MV-4-11 (cell line): Measurements from ENCODE around the gene PEAK3.

ENCODE experiments used
- DNase-seq: peaks from one replicate; lab custom pipeline; 2025; lab: John Stamatoyannopoulos, UW

PEAK3 gene

GRCh38 chr19:2315121-2315817, 33.3 kb upstream of the PEAK3 start:
- DNase-seq: no peak

- DNase-seq: no peak
These were observed 31.0 kb upstream of the PEAK3 start for GRCh38 chr19:2312820-2313501.

GRCh38 chr19:2311093-2311492, 29.1 kb upstream of the PEAK3 start:
- DNase-seq: no peak

GRCh38 chr19:2309734-2310362, 27.9 kb upstream of the PEAK3 start:
- no peak for DNase-seq

- DNase-seq: no peak
These were observed 26.2 kb upstream of the PEAK3 start, which contains the start of gene LINGO3 for GRCh38 chr19:2308114-2308556. TSS of gene LINGO3 (minus strand) at chr19:2308154. CDS start at chr19:2291776, 16,378 bp downstream.

DNA sequence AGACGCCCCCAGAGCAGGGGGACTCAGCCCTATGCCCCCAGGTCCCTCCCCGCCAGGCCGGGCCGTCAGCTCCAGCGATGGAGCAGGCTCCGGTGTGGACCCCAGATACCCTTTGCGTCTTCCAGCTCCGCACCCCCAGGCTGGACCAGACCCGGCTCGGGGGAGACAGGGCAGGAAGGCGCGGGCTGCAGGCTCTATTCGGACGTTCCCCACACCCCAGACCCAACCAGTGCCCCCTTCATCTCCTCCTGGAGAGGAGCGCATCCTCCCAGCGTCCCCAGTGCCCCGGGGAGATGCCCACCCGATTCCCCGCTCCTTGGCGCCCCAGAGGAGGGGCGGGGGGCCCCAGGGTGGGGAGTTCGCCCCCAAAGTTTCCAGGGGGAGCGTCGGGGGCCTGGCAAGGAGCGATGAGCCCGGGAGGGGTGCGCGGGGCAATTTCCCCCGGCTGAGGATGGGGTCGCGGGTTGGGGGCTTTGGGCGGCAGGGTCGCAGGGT, 25.6 kb upstream of the PEAK3 start:
- no peak for DNase-seq

DNA sequence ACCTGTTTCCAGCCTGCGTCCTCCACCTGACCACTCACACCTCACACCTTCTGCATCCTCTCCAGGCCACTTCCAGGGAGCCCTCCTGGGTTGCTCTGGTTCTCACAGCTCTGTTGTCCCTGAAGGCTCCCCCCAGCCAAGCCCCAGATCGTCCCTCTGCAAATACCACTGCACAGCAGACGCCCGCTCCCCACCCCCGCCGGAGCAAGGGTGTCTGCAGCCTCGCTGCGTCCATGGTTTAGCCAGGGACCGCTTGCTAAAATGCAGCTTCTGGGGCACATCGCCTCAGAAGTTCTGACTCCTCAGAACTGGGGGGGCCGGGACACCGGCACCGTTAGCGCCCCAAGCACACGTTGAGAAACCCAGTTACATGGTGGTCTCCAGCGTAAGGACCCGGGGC, 25.0 kb upstream of the PEAK3 start:
- no peak for DNase-seq

- DNase-seq: no peak
These were observed 24.4 kb upstream of the PEAK3 start for GRCh38 chr19:2306281-2306806.

- no peak for DNase-seq
These were observed 23.7 kb upstream of the PEAK3 start for GRCh38 chr19:2305452-2306280.

DNA sequence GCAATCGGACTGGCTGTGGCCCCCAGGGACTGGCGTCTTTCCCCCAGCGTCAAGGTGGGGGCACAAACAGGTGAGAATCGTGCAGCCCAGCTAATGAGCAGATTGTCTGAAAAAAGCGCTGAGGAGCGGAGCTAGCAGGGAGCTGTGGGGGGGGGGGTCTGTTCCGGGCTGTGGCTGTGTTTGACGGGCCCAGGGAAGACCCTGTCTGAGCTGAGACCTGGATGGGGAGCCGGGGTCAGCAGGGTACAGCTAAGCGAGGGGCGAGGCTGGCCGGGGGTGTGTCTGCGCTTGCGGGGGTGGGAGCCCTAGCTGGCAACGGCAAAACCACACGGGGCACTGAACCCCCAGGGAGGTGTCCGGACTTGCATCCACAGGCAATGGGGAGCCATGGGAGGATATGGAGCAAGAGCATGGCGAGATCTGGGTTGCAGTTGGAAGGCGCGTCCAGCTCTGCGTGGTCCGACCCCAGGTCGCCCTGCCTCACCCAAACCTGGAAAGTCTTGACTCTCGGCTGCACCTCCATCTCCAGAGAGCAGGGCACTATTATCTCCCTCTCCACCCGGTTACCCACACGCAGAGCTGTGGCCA, 21.3 kb upstream of the PEAK3 start:
- no peak for DNase-seq

- peak; percentile 51 for DNase-seq
These were observed 20.6 kb upstream of the PEAK3 start for GRCh38 chr19:2302319-2303210.

GRCh38 chr19:2300533-2300932, 18.6 kb upstream of the PEAK3 start:
- DNase-seq: no peak

DNA sequence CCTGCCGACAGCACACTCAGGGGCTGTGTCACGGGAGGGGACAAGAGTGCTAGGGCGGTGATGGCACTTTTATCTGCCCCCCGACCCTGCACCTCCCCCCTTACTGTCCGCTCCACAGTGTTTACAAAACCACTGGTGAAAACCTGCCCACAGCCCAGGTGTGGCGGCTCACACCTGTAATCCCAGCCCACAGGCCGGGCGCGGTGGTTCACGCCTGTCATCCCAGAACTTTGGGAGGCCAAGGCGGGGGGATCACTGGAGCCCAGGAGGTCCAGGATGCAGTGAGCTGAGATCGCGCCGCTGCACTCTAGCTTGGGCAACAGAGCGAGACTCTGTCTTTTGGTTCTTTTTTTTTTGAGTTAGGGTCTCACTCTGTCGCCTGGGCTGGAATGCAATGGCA, 14.2 kb upstream of the PEAK3 start:
- DNase-seq: no peak

- DNase-seq: no peak
These were observed 12.8 kb upstream of the PEAK3 start for GRCh38 chr19:2294687-2295335.

DNA sequence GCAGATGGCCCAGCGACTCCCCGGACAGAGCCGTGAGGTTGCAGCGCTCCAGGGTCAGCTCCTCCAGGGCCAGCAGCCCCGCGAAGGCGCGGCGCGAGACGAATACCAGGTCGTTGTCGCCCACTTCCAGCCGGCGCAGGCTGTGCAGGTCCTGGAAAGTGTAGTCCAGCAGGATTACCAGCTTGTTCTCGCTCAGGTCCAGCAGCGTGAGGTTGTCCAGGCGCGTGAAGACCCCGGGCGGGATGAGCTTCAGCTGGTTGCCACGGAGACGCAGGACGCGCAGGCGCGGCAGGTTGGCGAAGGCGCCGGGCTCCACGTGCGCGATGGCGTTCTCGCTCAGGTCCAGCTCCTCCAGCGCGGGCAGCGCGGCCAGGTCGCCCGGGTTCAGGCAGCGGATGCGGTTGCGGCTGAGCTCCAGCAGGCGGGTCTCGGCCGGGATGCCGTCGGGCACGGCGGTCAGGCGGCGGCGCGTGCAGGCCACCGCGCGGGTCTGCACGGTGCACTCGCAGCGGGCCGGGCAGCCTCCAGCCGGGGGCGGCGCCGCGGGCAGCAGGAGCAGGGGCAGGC, 9.3 kb upstream of the PEAK3 start:
- DNase-seq: no peak

- no peak for DNase-seq
These were observed 8.6 kb upstream of the PEAK3 start for GRCh38 chr19:2290441-2291184.

DNA sequence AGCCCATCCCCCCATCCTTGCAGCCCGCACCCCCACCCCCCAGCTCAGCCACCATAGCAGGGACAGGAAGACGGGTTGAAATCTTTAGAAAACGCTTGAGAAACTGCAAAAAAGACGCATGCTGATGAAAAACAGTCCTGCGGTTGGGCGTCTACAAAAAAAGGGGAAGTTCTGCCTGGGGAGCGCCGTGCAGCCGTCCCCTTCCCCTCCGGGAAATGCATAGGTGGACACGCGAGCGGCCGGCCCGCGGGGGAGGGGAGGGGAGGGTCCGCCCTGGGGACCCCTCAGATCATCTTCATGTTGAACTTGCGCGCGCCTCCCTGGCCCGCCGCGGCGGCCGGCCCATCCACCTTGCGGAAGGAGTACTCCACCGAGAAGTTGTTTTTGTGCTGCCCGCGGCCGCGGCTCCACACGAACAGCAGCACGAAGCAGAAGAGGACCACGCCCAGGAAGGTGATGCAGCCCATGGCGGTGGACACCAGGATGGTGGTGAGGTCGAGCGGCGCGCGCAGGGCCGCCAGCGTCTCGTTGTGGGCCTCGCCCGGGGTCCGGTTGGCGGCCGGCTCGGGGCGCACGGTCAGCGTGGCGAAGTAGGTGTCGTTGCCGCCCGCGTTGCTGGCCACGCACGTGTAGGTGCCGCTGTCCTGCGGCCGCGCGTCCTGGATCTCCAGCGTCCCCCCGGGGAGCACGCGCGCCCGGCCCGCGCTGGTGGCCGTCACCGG, 7.9 kb upstream of the PEAK3 start:
- DNase-seq: peak; percentile 97
